ENCODE results near the gene KRT35.
"Not testable (repeated sequence)": the region's sequence is repeated elsewhere in the genome, so short reads cannot be mapped to it uniquely, and the experiment has no call there.

KRT35 gene

DNA sequence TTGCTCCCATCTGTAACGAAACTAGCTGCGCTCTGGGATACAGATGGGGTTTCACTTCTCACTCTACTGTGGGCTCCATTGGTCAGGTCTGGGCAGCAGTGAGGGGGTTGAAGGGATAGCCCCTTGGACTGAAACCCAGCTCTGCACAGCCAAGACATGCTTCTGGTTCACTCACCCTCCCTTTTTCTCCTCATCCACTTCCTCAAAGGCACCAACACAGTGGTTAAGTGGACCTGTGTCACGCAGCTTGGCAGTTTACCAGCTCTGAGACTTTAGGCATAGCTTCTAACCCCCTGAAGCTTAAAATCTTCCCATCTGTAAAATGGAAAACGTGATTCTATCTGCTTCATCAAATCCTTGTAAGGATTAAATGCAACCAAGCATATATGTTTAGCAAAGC lies 28.7 kb downstream of the KRT35 start:
- no peak for DNase-seq

DNA sequence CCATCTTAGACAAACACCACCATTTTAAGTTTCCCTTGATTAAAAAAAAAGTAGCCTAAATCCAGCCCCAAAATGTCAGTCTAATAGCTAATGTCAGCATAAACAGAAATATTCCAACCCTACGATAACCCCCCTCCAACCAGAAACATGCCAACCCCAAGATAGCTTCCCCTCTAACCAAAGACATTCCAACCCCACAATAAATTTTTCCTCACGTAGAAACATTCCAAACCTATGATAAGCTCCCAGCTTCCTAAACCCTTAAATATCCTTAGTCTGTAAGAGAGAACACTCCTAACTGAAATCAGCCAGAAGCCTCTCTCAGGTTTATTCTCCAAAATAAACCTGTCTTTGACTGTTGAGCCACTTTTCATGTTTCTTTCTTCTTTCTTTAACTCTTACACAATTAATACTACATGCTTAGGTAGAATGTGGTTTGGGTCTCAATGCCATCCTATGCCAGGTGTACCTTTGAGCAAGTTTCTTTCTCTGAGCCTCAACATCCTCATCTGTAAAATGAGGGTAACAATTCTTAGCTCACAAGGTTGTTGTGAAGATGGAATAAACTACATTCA lies 29.7 kb downstream of the KRT35 start:
- DNase-seq = peak; percentile 90

DNA sequence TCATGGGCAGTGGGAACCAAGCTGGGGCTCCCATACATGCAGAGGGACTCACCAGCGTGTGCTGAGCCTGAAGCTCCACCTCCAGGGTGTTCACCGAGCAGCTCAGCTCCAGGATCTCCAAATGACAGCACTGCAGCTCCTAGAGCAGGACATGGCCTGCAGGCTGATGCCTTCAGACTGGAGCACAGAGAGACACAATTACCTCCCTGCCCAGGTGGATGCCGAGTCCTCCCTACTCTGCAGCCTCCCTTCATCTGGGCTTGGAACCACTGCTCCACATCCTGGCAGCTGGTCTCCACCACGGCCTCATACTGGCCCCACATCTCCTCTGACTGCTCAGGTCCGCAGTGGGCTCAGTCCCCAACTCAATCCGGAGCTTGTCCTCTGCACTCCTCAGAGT lies 31.9 kb downstream of the KRT35 start:
- DNase-seq = no peak

DNA sequence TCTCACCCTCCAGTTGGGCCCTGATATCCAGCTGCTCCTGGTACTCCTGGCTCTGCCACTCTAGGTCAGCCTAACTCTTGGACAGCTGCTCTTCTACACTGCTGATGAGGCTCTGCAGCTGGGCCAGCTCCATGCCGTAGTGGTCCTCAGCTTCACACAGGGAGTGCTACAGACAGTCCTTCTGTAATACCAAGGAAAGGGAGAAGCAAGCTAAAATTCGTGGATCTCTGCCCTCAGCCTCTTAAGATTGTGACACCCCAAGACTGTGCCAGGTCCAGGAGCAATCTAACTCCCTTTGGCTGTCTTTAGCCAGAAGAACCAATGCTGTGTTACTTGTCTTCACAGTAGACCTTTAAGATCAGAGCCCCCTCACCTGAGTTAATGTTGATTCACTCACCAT lies 32.4 kb downstream of the KRT35 start:
- DNase-seq = no peak

DNA sequence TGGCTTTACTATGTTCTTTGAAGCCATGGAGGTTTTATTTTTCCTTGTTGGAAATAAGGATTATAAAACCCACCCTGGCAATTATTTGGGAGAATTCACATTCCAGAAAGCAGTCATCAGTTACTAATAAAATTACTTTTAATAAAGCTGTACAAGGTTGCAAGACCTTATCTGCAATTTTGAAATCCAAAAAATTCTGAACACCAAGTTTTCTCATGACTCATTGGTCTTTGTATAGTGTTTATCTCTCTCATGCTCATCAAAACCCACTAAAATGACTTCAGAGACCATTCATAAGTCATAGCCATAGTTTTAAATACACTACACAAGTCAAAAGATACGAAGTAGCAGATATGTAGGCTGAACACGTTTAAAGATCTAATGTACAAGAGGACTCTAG lies 34.1 kb downstream of the KRT35 start:
- peak; percentile 75 for DNase-seq

DNA sequence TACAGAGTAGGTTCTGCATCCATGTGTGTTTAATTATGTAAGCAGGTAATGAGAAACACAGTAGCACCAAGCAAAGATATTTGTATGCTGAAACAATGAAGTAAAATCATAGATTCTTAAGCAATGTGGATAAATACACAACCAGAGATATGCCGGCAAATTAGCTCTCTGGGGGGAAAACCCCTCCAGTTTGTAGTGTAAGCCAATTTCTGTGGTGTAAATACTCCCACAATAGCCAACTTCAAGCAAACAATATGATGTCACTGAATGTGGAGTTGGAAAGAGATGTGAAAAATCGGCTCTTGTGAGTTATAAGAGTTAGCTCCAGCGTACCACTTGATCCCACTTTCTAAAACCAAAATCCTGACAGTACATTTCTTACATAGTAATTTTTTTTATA lies 36.3 kb downstream of the KRT35 start:
- DNase-seq = no peak

DNA sequence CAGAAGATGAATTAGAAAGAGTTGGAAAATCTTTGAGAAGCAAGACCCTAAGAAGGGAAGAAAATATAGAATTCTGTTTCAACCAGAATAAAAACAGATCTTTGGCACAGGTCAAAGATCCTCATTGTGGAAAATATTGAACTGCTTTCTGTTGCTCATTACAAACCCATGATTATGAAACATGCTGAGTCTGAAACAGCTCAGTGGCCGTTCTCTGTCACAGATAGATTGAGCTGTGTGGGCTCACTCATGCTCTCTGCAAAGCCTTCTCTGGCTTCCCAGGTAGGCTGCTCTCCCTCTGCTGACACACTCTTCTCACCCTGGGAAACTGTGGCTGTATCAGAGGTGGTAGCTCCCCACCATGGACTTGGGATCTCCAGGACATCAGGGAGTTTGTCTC lies 36.8 kb downstream of the KRT35 start:
- DNase-seq = no peak

DNA sequence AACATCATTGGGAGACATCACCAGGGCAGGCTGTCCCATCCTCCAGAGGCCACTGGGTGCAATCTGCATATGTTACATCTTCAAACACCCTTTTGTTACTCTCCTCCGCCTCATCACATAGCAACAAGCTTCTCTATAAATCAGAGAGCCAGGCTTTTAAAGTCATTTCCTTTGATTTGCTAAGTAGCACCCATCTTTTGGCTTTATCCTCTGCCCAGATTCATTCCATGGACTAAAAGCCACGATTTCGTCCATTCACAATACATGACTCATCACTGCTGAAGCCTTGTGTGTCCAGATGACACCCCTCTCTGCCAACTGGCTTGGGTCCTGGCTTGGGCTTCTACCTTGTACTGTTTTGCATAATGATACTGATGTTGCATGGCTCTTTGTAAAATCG lies 38.2 kb downstream of the KRT35 start:
- peak; percentile 90 for DNase-seq

DNA sequence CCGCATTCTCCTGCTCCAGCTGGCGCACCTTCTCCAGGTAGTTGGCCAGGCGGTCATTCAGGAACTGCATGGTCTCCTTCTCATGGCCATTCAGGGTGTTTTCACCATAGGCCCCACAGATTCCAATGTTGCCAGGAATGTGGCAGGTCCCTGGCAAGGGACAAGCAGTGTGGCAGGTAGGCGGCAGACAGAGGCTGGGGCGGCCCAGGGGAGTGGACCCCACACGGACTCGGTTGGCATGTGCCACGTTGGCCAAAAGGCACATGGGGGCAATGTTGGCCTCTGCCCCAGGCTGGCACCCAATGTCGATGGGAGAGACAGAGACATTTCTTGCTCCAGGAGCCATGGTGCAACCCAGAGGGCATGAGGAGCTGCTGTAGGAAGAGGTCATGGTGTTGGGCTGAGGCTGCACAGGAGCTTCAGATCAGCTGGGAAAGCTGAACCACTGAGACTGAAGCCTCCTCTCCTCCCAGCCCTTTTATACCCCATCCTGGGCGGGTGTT lies 40.4 kb downstream of the KRT35 start, which contains the start of gene KRT38:
Gene KRT38 (minus strand): TSS at position 453 of the 503 bp plus-strand sequence. CDS start 62 bp downstream, at position 391.
- DNase-seq = no peak

DNA sequence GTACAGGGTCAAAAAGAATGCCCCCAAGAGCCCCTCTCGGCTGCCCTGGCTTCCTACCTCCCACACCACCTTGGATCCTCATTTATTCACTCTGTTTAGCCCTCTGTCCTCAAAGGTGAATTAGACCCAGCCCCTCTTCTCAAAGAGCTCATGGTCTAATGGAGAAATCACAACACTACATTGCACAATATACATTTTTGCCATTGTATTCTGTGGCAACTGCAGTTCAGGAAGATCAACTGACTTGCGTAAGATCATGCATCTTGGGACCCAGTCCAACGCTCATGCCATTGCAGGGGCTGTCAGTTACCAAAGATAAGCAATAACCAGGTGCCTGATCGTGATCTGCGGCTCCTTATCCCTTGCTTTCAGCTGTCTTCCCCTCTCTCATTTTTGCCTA lies 41.6 kb downstream of the KRT35 start:
- DNase-seq = peak; percentile 25

DNA sequence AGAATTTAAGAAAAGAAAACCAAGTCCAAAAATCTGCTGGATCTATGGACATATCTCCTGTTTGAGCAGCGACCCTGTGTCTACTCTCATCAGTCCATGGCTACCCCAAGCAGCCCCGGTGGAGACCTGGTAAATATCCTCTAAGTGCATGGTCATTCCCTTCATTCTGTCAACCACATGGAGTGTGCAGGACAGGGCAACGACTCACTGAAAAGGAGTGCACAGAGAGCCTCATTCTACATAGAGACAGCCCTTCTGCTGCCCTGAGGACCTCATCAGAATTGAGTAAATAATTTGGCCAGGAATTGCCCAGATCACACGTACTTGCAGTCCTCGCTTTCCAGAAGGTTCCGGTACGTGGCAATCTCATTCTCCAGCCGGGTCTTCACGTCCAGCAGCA lies 43.2 kb downstream of the KRT35 start:
- DNase-seq = peak; percentile 51

DNA sequence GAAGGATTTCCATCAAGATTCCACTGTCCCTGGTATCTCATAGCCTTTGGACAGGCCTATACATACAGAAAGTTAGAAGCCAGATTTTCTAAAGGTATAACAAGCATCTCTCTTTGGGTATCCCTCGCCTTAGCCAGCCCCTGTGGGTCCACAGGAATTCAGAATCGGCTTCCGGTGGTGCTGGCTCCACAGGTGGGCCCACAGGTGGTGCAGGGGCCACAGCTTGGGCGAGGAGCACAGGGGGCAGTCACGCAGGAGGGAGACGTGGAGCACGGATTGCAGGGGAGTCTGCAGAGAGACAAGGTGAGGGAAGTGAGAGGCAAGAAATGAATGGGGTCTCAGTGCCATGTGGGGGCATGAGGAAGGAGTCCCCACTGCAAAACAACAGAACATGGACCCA lies 43.7 kb downstream of the KRT35 start:
- no peak for DNase-seq

DNA sequence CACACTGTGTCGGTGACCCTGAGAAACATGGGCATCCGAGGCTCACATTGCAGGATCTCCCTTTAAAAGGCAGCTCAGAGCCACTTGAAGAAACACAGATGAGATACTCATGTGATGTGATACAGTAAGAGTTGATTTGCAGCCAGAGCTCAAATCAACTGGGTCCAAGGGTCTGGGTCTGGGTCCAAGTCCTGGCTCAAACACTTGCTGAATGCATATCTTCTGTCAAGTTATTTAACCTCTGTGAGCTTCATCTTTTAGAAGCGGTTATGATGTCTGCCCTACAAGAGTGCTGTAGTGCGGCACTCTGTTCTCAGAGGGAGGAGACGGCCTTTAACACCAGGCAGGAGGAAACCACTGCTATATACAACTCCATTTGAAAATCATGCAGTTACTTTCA lies 46.5 kb downstream of the KRT35 start:
- no peak for DNase-seq

DNA sequence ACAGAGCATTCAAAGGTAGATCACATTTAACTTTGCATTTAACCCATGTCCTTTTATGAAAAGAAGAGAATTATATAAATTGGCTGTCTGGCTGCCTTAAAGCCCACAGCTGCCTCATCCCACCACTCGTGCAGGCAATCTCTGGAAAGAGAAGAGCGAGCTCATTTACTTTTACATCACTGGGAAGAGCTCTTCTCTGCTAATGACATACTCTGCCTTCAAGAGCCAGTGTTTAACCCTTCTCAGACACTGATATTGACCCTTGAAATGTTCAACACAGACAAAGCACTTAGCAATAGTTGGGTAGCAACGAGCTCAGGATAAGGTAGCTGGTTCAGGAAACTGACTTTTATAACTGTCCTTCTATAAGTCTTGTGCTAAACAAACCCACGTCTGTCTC lies 46.9 kb downstream of the KRT35 start:
- no peak for DNase-seq

DNA sequence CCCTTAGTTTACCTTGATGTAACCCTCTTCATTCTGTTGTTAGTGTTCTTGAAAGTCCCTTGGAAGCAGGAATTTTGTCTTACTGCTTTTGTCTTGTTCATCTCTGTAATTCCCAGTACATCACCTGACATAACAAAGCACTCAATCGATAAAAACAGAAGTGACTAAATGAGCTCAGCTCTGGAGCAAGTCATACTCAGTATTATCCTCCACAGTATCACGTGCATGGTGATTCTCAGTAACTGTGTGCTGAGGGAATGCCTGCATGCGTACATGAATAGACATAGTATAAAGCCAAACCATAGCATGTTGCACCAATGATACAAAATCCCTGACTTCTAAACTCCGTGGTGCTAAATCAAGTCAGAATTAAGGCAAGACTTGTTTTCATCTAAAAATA lies 47.4 kb downstream of the KRT35 start:
- DNase-seq = no peak

DNA sequence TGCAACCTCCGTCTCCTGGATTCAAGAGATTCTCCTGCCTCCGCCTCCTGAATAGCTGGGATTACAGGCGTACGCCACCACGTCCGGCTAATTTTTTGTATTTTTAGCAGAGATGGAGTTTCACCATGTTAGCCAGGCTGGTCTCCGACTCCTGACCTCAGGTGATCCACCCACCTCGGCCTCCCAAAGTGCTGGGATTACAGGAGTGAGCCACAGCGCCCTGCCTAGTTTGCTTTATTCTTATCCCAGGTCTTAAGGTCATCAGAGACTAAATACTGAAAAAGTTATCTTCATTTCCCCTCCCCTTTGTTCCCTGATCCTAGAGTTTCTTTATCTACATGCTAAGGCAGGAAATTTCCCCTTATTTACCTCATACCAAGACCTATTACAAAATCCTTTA lies 50.6 kb downstream of the KRT35 start:
- not testable (repeated sequence) for DNase-seq

DNA sequence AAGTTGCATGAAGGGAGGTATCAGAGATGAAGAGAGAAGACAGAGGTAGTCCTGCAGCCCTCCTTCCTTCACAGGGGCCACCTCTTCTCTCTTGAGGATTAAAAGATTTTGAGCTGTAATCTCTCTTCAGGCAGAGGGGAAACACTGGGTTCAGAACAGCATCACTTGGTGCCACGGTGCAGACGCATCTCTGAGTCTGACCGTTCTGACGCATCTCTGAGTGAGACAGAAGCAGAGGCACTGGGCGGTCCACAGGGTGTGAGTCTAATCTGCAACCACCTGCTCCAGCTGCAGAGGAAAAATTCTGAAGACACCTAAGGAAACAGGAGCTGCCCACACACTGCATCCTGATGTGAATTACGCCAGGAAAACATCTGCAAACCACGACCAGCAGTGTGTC lies 51.3 kb downstream of the KRT35 start:
- no peak for DNase-seq

DNA sequence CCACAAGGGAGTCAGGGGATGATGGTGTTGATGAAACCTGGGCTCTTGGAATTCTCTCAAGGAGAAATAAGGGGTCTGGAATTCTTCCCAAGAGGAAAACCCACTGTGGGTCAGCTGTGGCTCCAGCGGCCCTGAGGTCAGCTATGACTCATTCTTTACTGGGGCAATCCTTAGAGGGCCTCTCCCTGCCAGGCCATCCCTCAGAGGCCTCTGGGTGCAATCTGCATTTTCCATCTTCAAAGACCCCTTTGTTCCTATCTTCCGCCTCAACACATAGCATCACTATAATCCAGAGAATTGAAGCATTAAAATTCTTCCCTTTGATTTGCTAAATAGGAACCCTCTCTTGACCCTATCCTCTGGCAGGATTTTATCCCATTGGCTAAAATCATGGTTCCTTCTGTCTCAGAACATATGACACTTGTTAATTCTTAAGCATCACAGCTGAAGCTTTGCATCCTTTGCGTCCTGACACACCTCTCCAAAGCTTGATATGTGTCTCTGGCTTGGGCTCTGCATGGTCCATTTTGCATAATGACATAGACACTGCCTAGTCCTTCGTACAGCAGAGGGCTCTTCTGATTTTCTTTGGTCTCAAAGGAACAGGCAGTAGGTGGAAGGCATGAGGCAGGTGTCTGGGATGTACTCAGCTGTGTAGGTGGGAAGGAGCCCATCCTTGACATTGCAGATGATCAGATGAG lies 52.2 kb downstream of the KRT35 start:
- DNase-seq = peak; percentile 72

All from EL (cell line).